ENCODE data around the gene PCSK4.

PCSK4 gene

DNA sequence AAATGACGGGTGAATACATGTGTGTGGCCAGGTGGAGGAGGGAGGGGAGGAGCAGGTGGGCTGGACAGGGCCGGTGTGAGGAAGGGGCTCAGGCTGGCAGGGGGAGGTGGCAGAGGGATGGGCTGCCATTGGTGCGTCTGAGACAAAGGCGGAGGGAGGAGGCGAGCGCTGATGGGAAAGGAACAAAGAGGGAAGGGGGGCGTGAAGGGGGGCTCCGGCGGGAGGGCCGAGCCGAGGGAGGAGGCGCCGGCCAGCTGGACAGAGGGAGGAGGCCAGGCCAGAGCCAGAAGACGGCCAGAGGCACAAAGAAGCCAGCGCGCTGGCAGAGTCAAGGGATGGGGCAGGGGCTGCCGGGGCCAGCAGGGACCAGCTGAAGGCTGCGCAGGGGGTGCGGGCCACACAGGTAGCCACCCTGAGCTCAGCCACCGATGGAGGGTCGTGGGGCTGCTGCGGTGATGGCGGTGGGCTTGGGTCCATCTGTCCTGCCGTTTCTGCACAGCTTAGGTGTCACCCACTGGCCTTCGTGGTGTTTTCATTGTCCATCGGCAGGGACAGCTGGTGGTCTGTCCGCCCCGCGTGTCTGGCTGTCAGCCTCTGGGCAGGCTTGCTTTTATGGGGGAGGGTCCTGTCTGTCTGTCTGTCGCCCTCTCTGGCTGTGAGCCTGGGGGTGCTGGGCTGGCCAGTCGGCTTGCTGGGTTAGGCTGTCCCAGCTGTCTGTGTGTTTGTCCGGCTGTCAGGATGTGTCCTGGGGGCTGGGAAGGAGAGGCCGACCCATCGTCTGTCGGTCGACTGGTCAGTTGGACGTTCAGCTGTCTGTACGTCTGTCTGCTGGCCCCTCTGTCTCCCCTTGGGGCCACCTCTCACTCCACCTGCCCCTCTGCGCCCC lies 38.0 kb downstream of the PCSK4 start:
- H3K4me1 ChIP-seq (ENCODE audit: insufficient read depth, low read length): peaks cover 47% of the 10 kb centered on the region
- peak overlapping the region; percentile 73 for H3K4me3 ChIP-seq (ENCODE audit: low read length)
- no peak overlapping the region for H2AFZ ChIP-seq (ENCODE audit: low read depth, low read length)
- no peaks in the 10 kb centered on the region for H3K9me3 ChIP-seq (ENCODE audit: low read length)
- no peaks in the 10 kb centered on the region for H3K27me3 ChIP-seq (ENCODE audit: insufficient read depth, low read length)
- peaks cover 41% of the 10 kb centered on the region for H3K36me3 ChIP-seq (ENCODE audit: insufficient read depth, low read length)

DNA sequence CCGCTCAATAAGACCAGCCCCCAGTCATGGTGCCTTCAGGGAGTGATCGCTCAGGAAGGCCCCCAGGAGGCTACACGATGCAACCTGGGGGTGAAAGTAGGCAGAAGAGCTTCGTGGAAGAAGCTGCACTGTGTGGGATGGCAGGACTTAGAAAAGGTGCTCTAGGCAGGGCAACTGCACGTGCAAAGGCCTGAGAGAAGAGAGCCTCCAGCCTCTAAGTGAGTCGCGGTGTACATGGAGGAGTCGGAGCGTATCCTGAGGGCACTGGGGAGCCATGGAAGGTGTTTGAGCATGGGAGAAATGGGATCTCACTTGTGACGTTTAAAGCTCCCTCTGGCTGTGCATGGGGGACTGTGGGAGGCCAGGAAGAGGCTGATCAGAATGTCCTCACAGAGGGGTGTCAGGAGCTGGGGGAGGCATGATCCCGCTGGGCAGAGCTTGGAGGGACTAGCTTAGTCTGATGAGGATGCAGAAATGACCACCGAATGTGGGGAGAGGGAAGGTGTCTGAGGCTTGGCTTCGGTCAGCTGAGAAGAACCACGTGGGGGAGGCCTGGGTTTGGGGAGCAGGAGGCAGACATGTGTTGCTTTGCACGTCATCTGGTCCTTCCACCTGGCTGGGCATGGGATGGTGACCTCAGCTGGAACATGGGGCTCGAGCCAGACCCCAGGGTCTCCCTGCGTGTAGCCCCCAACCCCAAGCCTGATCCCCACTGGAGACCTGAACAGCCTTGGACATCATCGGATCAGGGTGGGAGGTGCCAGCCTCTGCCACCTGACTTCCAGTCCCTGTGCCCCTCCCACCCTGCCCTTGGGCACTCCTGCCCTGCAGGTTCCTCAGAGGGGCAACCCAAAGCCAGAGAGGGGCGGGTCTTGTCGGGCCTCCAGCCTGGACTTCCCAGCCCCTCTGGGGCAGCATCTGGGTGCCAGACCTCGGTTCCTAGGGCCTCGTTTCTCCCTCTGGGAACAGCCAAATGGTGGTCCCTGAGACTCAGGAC lies 39.1 kb downstream of the PCSK4 start:
- Histone ChIP-seq H3K4me3 (ENCODE audit: low read length) (peak overlapping the region; percentile 73), H3K9me3 (ENCODE audit: low read length) (no peaks in the 10 kb centered on the region), H3K4me1 (ENCODE audit: insufficient read depth, low read length) (peaks cover 53% of the 10 kb centered on the region), H3K36me3 (ENCODE audit: insufficient read depth, low read length) (peaks cover 30% of the 10 kb centered on the region), H3K27me3 (ENCODE audit: insufficient read depth, low read length) (no peaks in the 10 kb centered on the region), H2AFZ (ENCODE audit: low read depth, low read length) (no peak overlapping the region)

- H3K4me3 ChIP-seq (ENCODE audit: low read length): peak within 1 kb of the TSS; percentile 73
These were observed 40.4 kb downstream of the PCSK4 start, which contains the start of gene APC2 for GRCh38 chr19:1449467-1450442. Gene APC2 (plus strand): TSS chr19:1450121. CDS start chr19:1453002, 2,881 bp downstream.

GRCh38 chr19:1447944-1448343 lies 42.2 kb downstream of the PCSK4 start:
- H3K4me3 ChIP-seq (ENCODE audit: low read length): no peak overlapping the region
- H3K9me3 ChIP-seq (ENCODE audit: low read length): no peaks in the 10 kb centered on the region
- peaks cover 48% of the 10 kb centered on the region for H3K4me1 ChIP-seq (ENCODE audit: insufficient read depth, low read length)
- H2AFZ ChIP-seq (ENCODE audit: low read depth, low read length): no peak overlapping the region
- H3K27me3 ChIP-seq (ENCODE audit: insufficient read depth, low read length): no peaks in the 10 kb centered on the region
- peaks cover 4% of the 10 kb centered on the region for H3K36me3 ChIP-seq (ENCODE audit: insufficient read depth, low read length)

More at GRCh38 chr19:1449467-1450442, 40.4 kb downstream of the PCSK4 start, which contains the start of gene APC2:
- Histone ChIP-seq H3K36me3 (ENCODE audit: insufficient read depth, low read length) (peaks cover 18% of the 10 kb centered on the region), H3K9me3 (ENCODE audit: low read length) (no peaks in the 10 kb centered on the region), H3K27me3 (ENCODE audit: insufficient read depth, low read length) (no peaks in the 10 kb centered on the region), H2AFZ (ENCODE audit: low read depth, low read length) (no peak within 1 kb of the TSS), H3K4me1 (ENCODE audit: insufficient read depth, low read length) (peaks cover 54% of the 10 kb centered on the region)

- Histone ChIP-seq H2AFZ (ENCODE audit: low read depth, low read length) (no peak overlapping the region), H3K27me3 (ENCODE audit: insufficient read depth, low read length) (no peaks in the 10 kb centered on the region), H3K4me3 (ENCODE audit: low read length) (peak overlapping the region; percentile 47), H3K36me3 (ENCODE audit: insufficient read depth, low read length) (peaks cover 1% of the 10 kb centered on the region), H3K9me3 (ENCODE audit: low read length) (no peaks in the 10 kb centered on the region), H3K4me1 (ENCODE audit: insufficient read depth, low read length) (peaks cover 44% of the 10 kb centered on the region)
These were observed 42.6 kb downstream of the PCSK4 start for GRCh38 chr19:1447504-1447903.

DNA sequence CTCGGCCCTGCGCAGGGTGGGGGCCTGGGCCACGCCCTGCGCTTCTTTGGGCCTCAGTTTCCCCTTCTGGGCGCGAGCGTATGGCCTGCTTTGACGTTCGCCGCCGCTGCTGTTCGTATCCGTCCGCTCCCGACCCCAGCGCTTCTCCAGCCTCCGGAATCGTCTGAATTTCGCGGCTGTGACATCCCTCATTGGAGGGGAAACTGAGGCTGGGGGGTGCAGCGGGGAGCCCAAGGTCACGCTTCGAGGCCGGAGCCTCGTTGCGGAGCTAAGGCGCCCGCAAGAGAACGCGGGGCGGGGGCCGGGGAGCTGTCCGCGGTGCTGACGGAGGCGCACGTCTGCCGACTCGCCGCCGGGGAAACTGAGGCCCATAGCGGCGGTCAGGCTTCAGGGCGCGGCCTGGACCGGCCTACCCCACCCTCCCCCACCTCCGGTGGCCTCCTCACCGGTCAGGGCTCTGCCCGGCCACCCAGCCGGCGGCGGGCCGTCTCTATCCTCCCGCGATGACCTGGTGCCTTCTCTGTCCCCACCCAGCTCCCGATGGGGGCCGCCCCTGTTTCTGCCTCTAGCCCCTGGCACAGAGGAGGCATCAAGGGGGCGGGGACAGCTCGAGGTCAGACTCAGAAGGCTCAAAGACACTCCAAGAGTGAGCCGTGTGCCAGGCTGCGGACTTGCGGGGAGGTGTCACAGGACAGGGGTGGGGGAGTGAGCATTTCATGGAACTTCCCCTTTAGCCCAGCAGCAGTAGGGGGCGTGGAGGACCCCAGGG lies 43.3 kb downstream of the PCSK4 start:
- Histone ChIP-seq H2AFZ (ENCODE audit: low read depth, low read length) (no peak overlapping the region), H3K27me3 (ENCODE audit: insufficient read depth, low read length) (no peaks in the 10 kb centered on the region), H3K4me3 (ENCODE audit: low read length) (peak overlapping the region; percentile 47), H3K4me1 (ENCODE audit: insufficient read depth, low read length) (peaks cover 39% of the 10 kb centered on the region), H3K36me3 (ENCODE audit: insufficient read depth, low read length) (peaks cover 7% of the 10 kb centered on the region), H3K9me3 (ENCODE audit: low read length) (no peaks in the 10 kb centered on the region)

DNA sequence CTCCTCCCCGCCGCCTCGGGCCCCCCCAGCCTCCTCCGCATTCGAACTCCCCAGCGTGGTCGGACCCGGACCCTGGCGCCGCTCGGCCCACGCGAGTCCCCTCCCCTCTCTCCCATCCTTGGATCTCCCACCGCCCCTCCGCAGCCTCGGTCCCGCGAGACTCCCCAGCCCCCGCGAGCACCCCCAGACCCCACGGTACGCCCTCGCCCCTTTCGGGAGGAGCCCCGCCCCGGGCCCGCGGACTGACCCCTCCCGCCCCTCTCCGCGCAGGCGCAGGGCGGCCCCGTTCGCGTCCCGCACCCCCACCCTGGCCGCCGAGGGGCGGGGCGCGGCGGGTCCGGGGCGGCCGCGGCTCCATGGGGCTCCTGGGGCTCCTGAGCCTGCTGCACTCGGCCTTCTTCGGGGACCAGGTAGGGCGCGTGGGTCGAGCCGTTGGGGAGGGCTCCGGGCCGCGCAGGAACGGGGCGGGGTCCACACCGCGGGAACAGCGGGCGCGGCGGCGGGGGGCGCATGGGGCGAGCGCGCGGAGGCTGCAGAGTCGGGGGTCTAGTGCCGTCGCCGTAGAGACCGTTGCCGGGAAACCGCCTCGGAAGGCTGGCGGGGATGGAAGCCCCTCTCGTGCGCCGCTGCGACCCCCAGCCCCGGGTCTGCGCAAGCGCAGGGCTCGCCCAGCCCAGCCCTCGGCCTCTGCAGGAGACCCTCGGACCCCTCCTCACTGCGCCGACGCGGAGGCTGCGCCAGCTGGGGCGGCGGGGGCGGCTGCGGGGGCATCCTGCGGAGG lies 44.0 kb downstream of the PCSK4 start:
- Histone ChIP-seq H3K9me3 (ENCODE audit: low read length) (no peaks in the 10 kb centered on the region), H3K36me3 (ENCODE audit: insufficient read depth, low read length) (peaks cover 14% of the 10 kb centered on the region), H3K4me3 (ENCODE audit: low read length) (peak overlapping the region; percentile 47), H3K4me1 (ENCODE audit: insufficient read depth, low read length) (peaks cover 34% of the 10 kb centered on the region), H2AFZ (ENCODE audit: low read depth, low read length) (no peak overlapping the region), H3K27me3 (ENCODE audit: insufficient read depth, low read length) (no peaks in the 10 kb centered on the region)

- Histone ChIP-seq H3K4me1 (ENCODE audit: insufficient read depth, low read length) (peaks cover 29% of the 10 kb centered on the region), H3K27me3 (ENCODE audit: insufficient read depth, low read length) (no peaks in the 10 kb centered on the region), H3K9me3 (ENCODE audit: low read length) (no peaks in the 10 kb centered on the region), H2AFZ (ENCODE audit: low read depth, low read length) (no peak overlapping the region), H3K4me3 (ENCODE audit: low read length) (peak overlapping the region; percentile 47), H3K36me3 (ENCODE audit: insufficient read depth, low read length) (peaks cover 22% of the 10 kb centered on the region)
These were observed 44.8 kb downstream of the PCSK4 start for GRCh38 chr19:1445185-1445931.

- no peak overlapping the region for H3K4me3 ChIP-seq (ENCODE audit: low read length)
- H3K27me3 ChIP-seq (ENCODE audit: insufficient read depth, low read length): no peaks in the 10 kb centered on the region
- H3K4me1 ChIP-seq (ENCODE audit: insufficient read depth, low read length): peaks cover 19% of the 10 kb centered on the region
- peaks cover 36% of the 10 kb centered on the region for H3K36me3 ChIP-seq (ENCODE audit: insufficient read depth, low read length)
- no peaks in the 10 kb centered on the region for H3K9me3 ChIP-seq (ENCODE audit: low read length)
- no peak overlapping the region for H2AFZ ChIP-seq (ENCODE audit: low read depth, low read length)
These were observed 48.3 kb downstream of the PCSK4 start for GRCh38 chr19:1441677-1442438.

- H2AFZ ChIP-seq (ENCODE audit: low read depth, low read length): no peak overlapping the region
- no peaks in the 10 kb centered on the region for H3K27me3 ChIP-seq (ENCODE audit: insufficient read depth, low read length)
- H3K4me1 ChIP-seq (ENCODE audit: insufficient read depth, low read length): peaks cover 16% of the 10 kb centered on the region
- H3K4me3 ChIP-seq (ENCODE audit: low read length): no peak overlapping the region
- H3K9me3 ChIP-seq (ENCODE audit: low read length): no peaks in the 10 kb centered on the region
- H3K36me3 ChIP-seq (ENCODE audit: insufficient read depth, low read length): peaks cover 36% of the 10 kb centered on the region
These were observed 49.1 kb downstream of the PCSK4 start for GRCh38 chr19:1441022-1441426.
